WTC11 (cell line): Measurements from ENCODE around the gene SNRNP200.

Experiments
- FOXJ3 ChIP-seq: sonication (generic); formaldehyde crosslinking; IDR thresholded peaks from 2 replicates; pipeline ENCODE4 v1.9.0; 2021; ENCODE audit warnings: missing genetic modification reagents, mild to moderate bottlenecking, borderline replicate concordance
- MYBL2 ChIP-seq: sonication (generic); formaldehyde crosslinking; IDR thresholded peaks from 2 replicates; pipeline ENCODE4 v1.8.1; 2023; ENCODE audit warnings: mild to moderate bottlenecking, moderate library complexity, missing genetic modification reagents
- NR2C2 ChIP-seq: sonication (generic); formaldehyde crosslinking; IDR thresholded peaks from 2 replicates; pipeline ENCODE4 v1.8.0; 2022; ENCODE audit warnings: mild to moderate bottlenecking, missing genetic modification reagents
- SP1 ChIP-seq: sonication (generic); formaldehyde crosslinking; conservative IDR thresholded peaks from 2 replicates; pipeline ENCODE4 v1.8.1; 2022; ENCODE audit warnings: missing genetic modification reagents
- USF1 ChIP-seq: sonication (generic); formaldehyde crosslinking; IDR thresholded peaks from 2 replicates; pipeline ENCODE4 v1.8.0; 2022; ENCODE audit warnings: mild to moderate bottlenecking, missing genetic modification reagents
- TF ChIP-seq, protein P1 (sequence below): fragments of 200-600 bp; IDR thresholded peaks from 2 replicates; pipeline ENCODE4 v1.8.0; 2022; ENCODE audit warnings: antibody characterized with exemption
- TF ChIP-seq, protein P2 (sequence below): fragments of 250-450 bp; sonication (Bioruptor Pico); IDR thresholded peaks from 2 replicates; pipeline ENCODE4 v1.9.0; 2021; ENCODE audit warnings: mild to moderate bottlenecking

GRCh38 chr2:96296925-96297324, 8.4 kb downstream of the SNRNP200 start:
- TF ChIP-seq, protein P1, sequence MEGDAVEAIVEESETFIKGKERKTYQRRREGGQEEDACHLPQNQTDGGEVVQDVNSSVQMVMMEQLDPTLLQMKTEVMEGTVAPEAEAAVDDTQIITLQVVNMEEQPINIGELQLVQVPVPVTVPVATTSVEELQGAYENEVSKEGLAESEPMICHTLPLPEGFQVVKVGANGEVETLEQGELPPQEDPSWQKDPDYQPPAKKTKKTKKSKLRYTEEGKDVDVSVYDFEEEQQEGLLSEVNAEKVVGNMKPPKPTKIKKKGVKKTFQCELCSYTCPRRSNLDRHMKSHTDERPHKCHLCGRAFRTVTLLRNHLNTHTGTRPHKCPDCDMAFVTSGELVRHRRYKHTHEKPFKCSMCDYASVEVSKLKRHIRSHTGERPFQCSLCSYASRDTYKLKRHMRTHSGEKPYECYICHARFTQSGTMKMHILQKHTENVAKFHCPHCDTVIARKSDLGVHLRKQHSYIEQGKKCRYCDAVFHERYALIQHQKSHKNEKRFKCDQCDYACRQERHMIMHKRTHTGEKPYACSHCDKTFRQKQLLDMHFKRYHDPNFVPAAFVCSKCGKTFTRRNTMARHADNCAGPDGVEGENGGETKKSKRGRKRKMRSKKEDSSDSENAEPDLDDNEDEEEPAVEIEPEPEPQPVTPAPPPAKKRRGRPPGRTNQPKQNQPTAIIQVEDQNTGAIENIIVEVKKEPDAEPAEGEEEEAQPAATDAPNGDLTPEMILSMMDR: no peak
- TF ChIP-seq MYBL2 (CRISPR knock-in tag): no peak
- TF ChIP-seq, protein P2, sequence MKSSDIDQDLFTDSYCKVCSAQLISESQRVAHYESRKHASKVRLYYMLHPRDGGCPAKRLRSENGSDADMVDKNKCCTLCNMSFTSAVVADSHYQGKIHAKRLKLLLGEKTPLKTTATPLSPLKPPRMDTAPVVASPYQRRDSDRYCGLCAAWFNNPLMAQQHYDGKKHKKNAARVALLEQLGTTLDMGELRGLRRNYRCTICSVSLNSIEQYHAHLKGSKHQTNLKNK: no peak
- TF ChIP-seq USF1: no peak
- no peak for TF ChIP-seq FOXJ3 (CRISPR knock-in tag)
- no peak for TF ChIP-seq NR2C2 (CRISPR knock-in tag)
- TF ChIP-seq SP1 (CRISPR knock-in tag): no peak
